ENCODE data around the gene PNPLA2. TPM values are rescaled to one million over a fixed set of nuclear protein-coding genes. Genes with fewer than 3 reads are reported as not detected.

PNPLA2 gene
- total and polyA plus RNA-seq, 2 of the 8 experiments (the other 6 are each of a cell fraction or from before 2014, with no cell fraction given) = 30.9 to 62.1 TPM

DNA sequence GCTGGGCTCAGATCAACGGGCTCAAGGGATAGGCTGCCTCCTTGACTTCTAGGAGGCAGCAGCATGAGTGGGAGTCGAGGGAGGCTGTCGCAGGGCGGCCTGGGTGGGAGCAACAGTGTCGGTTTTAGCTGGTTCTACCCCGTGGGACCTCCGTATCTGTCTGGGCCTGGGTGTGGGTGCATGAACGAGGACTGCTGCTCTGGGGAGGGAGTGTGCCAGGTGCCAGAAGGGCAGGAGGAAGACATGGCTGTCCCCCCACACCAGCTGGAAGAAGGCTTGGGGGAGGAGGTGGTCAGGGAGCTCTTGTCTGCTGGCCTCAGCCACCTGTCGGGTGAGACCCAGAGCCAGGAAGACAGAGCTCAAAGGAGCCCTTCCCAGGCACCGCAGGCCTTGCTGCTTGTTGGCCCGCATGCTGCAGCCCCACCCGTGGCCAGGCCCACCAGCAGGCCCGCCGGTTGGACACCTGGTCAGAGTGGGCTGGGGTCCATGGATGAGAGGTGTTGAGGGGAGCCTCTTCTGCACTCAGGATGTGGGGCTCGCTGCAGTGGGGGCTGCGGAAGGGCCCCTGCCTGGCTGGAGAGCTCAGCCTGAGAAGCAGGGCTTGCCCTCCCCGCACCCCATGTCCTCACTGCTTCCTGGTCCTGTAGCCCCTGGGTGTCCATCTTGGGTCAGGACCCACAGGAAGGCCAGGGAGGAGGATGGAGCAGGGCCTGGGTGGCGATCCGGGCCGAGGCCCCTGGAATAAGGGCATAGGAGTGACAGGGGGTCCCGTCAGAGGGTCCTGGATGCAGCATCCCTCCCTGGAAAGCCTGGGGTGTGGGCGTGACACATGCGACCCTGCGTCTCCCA is 32.3 kb upstream of the PNPLA2 start (continued):
- no peak for TF ChIP-seq GABPA (IDR thresholded peaks at IDR 0.05; ENCODE audit: borderline replicate concordance, insufficient read depth, low read length)
- TF ChIP-seq RBBP5 (IDR thresholded peaks at IDR 0.05; ENCODE audit: borderline replicate concordance, low read depth, low read length) = no peak
- peak in 1 of 2 experiments; percentile 20; a peak in 1 of 3 replicates for TF ChIP-seq POLR2A (IDR thresholded peaks at IDR 0.05; ENCODE audit: control extremely low read depth in 1 of 2, low read depth in 2 of 2, low read length in 2 of 2)
- TF ChIP-seq POLR2AphosphoS5 (IDR thresholded peaks at IDR 0.05; ENCODE audit: low read depth, low read length) = peak; percentile 15; the same call in 1 of the 2 replicates
- TF ChIP-seq KDM5A (IDR thresholded peaks at IDR 0.05; ENCODE audit: low read length) = no peak
- no peak for TF ChIP-seq KDM4A (IDR thresholded peaks at IDR 0.05; ENCODE audit: low read depth, low read length, severe bottlenecking)
- TF ChIP-seq SUZ12 (IDR thresholded peaks at IDR 0.05; ENCODE audit: low read length) = no peak

Measured in H1 (cell line).